D721Med (cell line): Measurements from ENCODE around the gene SCAANT1.

Experiments
- DNase-seq: peaks from one replicate; pipeline ENCODE4 v3.0.0; 2011; ENCODE audit warnings: low spot score; ENCODE audit not compliant: insufficient read length
- FAIRE-seq: peaks from 2 replicates; lab custom pipeline; 2011; peaks lifted over from hg19 to GRCh38; lab: Jason Lieb, UNC
- TF ChIP-seq, protein P1 (sequence below): IDR thresholded peaks from 2 replicates; pipeline ENCODE4 v1.5.1; 2012; ENCODE audit warnings: mild to moderate bottlenecking, control low read depth; ENCODE audit not compliant: insufficient read depth; ENCODE audit errors: missing control alignments

The SCAANT1 gene

DNA sequence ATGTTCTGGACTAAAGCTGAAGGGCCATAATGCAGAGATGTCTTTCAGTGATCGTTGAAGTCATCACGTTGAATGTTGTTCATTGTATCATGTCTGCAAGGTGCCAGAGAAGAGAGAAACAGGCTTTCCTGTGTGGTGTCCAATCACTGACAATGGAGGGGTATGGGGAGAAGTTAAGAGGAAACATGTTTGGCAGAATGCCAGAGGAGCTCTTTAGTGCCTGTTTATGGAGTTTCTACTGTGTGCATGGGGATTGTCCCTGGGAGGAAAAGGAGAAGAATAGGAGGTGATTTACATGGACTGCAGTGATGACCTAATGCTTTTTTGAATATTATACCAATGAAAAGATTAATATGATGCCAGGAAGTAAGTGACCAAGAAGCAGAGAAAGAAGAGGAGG lies 11.7 kb downstream of the SCAANT1 start:
- no peak for FAIRE-seq
- TF ChIP-seq, protein P1, sequence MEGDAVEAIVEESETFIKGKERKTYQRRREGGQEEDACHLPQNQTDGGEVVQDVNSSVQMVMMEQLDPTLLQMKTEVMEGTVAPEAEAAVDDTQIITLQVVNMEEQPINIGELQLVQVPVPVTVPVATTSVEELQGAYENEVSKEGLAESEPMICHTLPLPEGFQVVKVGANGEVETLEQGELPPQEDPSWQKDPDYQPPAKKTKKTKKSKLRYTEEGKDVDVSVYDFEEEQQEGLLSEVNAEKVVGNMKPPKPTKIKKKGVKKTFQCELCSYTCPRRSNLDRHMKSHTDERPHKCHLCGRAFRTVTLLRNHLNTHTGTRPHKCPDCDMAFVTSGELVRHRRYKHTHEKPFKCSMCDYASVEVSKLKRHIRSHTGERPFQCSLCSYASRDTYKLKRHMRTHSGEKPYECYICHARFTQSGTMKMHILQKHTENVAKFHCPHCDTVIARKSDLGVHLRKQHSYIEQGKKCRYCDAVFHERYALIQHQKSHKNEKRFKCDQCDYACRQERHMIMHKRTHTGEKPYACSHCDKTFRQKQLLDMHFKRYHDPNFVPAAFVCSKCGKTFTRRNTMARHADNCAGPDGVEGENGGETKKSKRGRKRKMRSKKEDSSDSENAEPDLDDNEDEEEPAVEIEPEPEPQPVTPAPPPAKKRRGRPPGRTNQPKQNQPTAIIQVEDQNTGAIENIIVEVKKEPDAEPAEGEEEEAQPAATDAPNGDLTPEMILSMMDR: no peak
- DNase-seq: no peak

DNA sequence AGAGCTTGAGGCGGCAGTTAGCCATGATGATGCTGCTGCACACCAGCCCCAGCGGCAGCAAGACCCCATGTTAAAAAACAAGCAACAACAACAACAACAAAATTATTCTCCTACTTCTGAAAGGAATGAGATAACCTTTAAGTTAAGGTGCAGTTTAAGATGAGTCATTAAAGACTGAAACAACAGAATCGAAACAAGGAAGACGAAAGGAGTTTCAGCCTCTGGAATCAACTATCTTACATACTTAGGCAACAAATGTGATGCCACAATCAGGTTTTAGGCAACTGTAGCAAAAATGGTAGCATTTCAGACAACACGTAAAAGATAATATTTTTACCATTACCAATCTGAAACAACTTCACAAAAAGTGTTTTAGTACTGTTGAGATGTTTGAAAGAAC lies 12.2 kb downstream of the SCAANT1 start:
- DNase-seq (no peak), FAIRE-seq (no peak)
- TF ChIP-seq, protein P1: no peak

DNA sequence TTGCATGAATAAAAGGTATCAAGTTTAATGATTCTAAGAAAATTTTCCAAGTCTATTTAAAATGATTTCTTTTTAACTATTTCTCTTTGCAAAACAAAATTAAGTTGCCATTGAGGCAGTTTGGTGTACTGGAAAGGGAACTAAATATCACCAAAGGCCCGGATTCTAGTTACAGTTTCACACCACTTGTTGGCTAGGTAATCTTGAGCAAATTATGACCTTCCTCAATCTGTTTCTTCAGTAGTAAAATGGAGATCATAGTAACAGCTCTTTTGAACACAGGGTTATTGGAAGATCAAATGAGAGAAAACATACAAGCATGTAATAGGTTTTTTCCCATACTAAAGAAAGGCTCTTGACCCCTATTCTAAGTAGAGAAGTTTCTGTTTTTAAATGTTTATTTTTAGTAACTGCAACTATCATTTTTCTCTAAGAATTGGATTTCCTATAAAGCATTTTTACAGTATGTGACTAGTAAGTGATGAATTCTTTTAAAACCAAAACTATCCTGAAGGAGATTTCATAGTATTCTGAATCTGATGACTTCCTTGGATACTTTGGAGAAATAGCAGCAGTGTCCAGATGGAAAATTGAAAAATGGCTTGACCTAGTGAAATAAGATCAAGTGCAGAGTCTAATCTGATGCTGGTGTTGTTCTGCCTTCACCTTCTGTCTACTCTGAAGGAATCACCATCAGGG lies 15.7 kb downstream of the SCAANT1 start:
- DNase-seq (no peak), FAIRE-seq (peak; percentile 70)
- TF ChIP-seq, protein P1: no peak

DNA sequence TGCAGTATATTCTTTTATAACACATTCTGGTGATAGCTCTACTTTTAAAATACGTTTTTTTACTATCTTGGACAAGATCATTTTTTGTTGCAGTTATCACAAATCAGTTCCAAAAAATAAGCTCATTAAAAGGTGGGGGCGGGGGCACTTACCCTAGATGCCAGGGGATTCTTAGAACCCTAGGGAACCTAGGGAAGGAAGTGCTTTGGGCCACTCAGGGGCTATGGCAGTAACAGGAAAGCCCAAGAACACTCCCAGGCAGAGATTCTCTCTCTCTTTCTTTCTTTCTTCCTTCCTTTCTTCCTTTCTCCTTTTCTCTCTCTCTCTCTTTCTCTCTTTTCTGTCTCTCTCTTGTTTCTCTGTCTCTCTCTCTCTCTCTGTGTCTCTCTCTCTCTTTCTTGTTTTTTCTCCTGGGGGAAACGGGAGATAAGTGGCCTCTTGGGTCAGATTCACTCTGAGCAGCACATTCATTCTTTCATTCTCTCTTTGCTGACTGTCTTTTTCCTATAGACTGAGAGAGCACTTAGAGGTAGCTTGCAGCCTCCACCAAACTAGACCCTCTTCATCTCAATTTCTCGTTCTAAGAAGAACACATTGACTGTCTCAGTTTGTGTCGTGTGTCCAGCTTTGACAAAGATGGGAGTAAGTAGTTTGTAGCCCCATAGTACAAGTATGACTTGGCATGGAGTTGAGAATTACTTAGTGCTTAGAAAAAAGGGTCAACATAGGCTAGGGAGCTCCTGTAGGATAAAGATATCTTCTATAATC lies 16.6 kb downstream of the SCAANT1 start:
- TF ChIP-seq, protein P1: no peak
- FAIRE-seq (no peak), DNase-seq (no peak)

DNA sequence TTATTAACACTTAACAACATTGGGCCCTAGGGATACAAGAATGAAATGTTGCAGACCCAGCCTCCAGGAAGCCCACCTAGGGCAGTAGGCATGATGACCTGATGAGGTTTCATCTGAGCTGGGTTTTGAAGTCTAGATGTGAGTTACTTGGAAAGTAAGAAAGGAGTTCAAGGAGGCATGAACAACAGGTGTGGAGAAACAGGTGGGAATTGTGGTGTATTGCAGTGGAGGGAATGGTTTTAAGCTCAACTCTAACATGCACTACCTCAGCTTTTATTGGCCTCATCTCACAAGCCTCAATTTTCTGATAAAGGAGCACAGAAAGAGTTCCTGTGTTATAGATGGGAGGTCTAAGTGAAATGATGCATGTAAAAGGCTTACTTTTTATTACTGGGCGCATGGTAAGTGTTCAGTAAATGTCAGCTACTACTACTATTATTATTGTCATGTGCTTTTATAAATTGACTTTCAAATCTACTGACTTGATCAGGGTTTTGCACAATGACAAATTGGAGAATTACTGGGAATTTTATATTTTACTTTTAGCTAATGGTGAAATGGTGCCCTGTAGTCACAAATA lies 19.3 kb downstream of the SCAANT1 start:
- FAIRE-seq: no peak
- DNase-seq: no peak
- TF ChIP-seq, protein P1: no peak

DNA sequence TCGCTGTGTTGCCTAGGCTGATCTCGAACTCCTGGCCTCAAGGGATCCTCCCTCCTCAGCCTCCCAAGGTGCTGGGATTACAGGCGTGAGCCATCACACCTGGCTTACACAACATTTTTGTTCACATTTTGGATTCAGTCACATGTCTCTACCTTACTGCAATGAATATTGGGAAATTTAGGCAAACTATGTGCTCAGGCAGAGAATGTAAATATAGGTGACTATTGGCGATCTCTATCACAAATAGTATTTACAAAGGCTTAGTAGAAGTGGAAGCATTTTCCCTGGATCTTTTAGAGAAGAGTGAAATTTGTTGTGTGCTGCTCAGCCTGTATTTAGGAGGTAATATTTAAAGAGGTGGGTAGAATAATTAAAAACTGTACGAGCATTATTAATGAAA lies 20.7 kb downstream of the SCAANT1 start:
- no peak for FAIRE-seq
- DNase-seq: no peak
- TF ChIP-seq, protein P1: no peak
